A549 treated with RU486 at 1 μM for 4 hours (cell line): ENCODE results near the gene KLRB1. TPM values are rescaled to one million over a fixed set of nuclear protein-coding genes. Genes with fewer than 3 reads are reported as not detected.

Source experiments
- total RNA-seq: library from RNA; stranded (reverse); fragments of 200-300 nt; extraction: Qiagen RNA extraction; gene quantifications from 5 replicates; pipeline ENCODE4 v1.2.3, GENCODE V29; 2022; ENCODE audit warnings: low read depth

Gene KLRB1
- total RNA-seq: not detected in 5 replicates

DNA sequence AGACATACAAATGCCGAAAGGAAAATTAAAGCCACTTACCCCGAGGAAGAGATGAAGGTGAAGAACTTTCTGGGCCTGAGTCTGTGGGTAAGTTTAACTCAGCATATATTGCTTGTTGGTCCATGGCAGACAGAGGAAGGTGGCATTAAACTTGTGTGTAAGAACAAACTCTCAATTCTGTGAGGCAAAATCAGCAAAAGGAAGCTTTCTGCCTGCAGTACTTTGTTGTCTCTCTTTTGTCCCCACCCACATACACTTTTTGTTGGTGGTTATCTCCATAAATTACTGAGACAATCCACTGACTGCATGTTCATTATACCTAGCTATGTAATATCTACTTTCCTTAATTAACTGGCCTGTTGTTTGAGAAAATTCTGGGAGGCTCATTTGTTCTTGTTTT is at the start of gene KLRB1:
KLRB1 (minus strand) TSS at position 201 of the 400 bp plus-strand sequence; CDS start at position 124, 77 bp downstream.

Other genes with a start within 250 kb of the KLRB1 start
- 0.46 to 1.1 TPM (median 0.63 TPM) in 5 replicates for gene CLEC2D, start 61.8 kb upstream of the KLRB1 start, total RNA-seq
- gene CLECL1, start 125.2 kb upstream of the KLRB1 start, total RNA-seq: not detected in 5 replicates
- gene CD69, start 153.0 kb upstream of the KLRB1 start, total RNA-seq: not detected in 5 replicates
- gene KLRF1, start 219.6 kb upstream of the KLRB1 start, total RNA-seq: not detected in 5 replicates